ENCODE data around the gene CLIP2.
"Not testable (repeated sequence)": the region's sequence is repeated elsewhere in the genome, so short reads cannot be mapped to it uniquely, and the experiment has no call there.

- not testable (repeated sequence) for TF ChIP-seq POLR2A, CTCF (IDR thresholded peaks at IDR 0.05)
- peak in 1 of 2 donors; percentile 23 for TF ChIP-seq POLR2AphosphoS5 (IDR thresholded peaks at IDR 0.05; ENCODE audit: insufficient read depth in 1 of 2, low read depth in 1 of 2)
Measured at GRCh38 chr7:74393722-74394121, 104.5 kb downstream of the CLIP2 start.

Data from vagina (tissue), 2 donors.